Left hindlimb (tissue), 1 donor: ENCODE data around the gene PRKCE.

Source experiments
- DNase-seq: peaks from one replicate; pipeline ENCODE4 v3.0.0-alpha.2; 2018

Gene PRKCE

GRCh38 chr2:46006473-46007025 lies 355.1 kb downstream of the PRKCE start:
- no peak for DNase-seq

GRCh38 chr2:46007412-46007811 lies 355.9 kb downstream of the PRKCE start:
- DNase-seq: no peak

GRCh38 chr2:46008091-46008870 lies 356.8 kb downstream of the PRKCE start:
- no peak for DNase-seq

- no peak for DNase-seq
Measured at GRCh38 chr2:46009315-46009714, 357.8 kb downstream of the PRKCE start.

GRCh38 chr2:46009772-46010171 lies 358.3 kb downstream of the PRKCE start:
- DNase-seq: no peak

- no peak for DNase-seq
Measured at GRCh38 chr2:46010223-46010924, 358.9 kb downstream of the PRKCE start.

- no peak for DNase-seq
Measured at GRCh38 chr2:46010925-46011490, 359.5 kb downstream of the PRKCE start.

- no peak for DNase-seq
Measured at GRCh38 chr2:46012618-46013240, 361.3 kb downstream of the PRKCE start.

- no peak for DNase-seq
Measured at GRCh38 chr2:46013726-46014125, 362.3 kb downstream of the PRKCE start.

- DNase-seq: no peak
Measured at GRCh38 chr2:46014911-46015654, 363.6 kb downstream of the PRKCE start.

GRCh38 chr2:46015671-46016070 lies 364.2 kb downstream of the PRKCE start:
- DNase-seq: no peak

GRCh38 chr2:46016091-46016490 lies 364.6 kb downstream of the PRKCE start:
- no peak for DNase-seq

GRCh38 chr2:46018773-46019591 lies 367.5 kb downstream of the PRKCE start:
- no peak for DNase-seq

GRCh38 chr2:46020416-46020815 lies 368.9 kb downstream of the PRKCE start:
- no peak for DNase-seq

GRCh38 chr2:46023165-46023854 lies 371.8 kb downstream of the PRKCE start:
- DNase-seq: no peak

- no peak for DNase-seq
Measured at GRCh38 chr2:46024146-46024779, 372.8 kb downstream of the PRKCE start.

- no peak for DNase-seq
Measured at GRCh38 chr2:46025081-46025480, 373.6 kb downstream of the PRKCE start.

GRCh38 chr2:46025676-46026075 lies 374.2 kb downstream of the PRKCE start:
- DNase-seq: no peak

- no peak for DNase-seq
Measured at GRCh38 chr2:46026431-46026830, 375.0 kb downstream of the PRKCE start.

- no peak for DNase-seq
Measured at GRCh38 chr2:46029332-46029811, 377.9 kb downstream of the PRKCE start.
